HepG2 (cell line): Measurements from ENCODE around the gene SLC4A7. TPM values are rescaled to one million over a fixed set of nuclear protein-coding genes. Genes with fewer than 3 reads are reported as not detected.

Source experiments
- ATAC-seq: fragments of 200-7000 bp; cut with Tn5 transposase; 3 replicates; pipeline ENCODE4 v1.9.1; 2020; ENCODE audit warnings: mild to moderate bottlenecking, moderate library complexity
- BruUV-seq: library from RNA; stranded (reverse); fragments of 400-500 nt; replicated peaks from 2 replicates; lab custom pipeline; 2021; lab: Mats Ljungman, UMichigan
- CTCF ChIA-PET: fragments of 300-600 bp; formaldehyde crosslinking; extraction: SDS; loops from one replicate; lab custom pipeline; 2021; ENCODE audit warnings: low total read pairs, inconsistent platforms, low intra/inter-chr PET ratio; lab: Yijun Ruan, JAX
- POLR2A ChIA-PET: fragments of 350-600 bp; sonication (Branson Sonifier 250); formaldehyde crosslinking; loops from one replicate; lab custom pipeline; 2020; ENCODE audit warnings: antibody characterized with exemption, inconsistent platforms; lab: Yijun Ruan, JAX
- DNase-seq: peaks from one replicate; pipeline ENCODE4 v3.0.0-alpha.2; 2015; ENCODE audit warnings: low spot score
- FAIRE-seq: peaks from 3 replicates; lab custom pipeline; 2011; peaks lifted over from hg19 to GRCh38; lab: Jason Lieb, UNC
- H2AFZ ChIP-seq: one replicate; pipeline ENCODE4 v1.6.1; 2011; ENCODE audit warnings: low read length, inconsistent platforms
- H3K27ac ChIP-seq: fragments of 300-600 bp; 3 replicates; pipeline ENCODE4 v1.8.0; 2011; ENCODE audit warnings: mixed run types, mild to moderate bottlenecking, mixed read lengths, low read length, inconsistent platforms; ENCODE audit not compliant: insufficient read depth; ENCODE audit errors: extremely low read length
- H3K27me3 ChIP-seq, 2 experiments: fragments of 200-600 bp in 1 of 2; 2 replicates in 1 of 2; 3 replicates in 1 of 2; pipeline versions ENCODE4 v1.6.0 to v1.8.0; 2011; ENCODE audit warnings: low read length in 2 of 2, mild to moderate bottlenecking in 2 of 2, moderate library complexity in 2 of 2, inconsistent platforms in 1 of 2; ENCODE audit not compliant: insufficient read depth in 2 of 2, control insufficient read depth in 1 of 2
- H3K36me3 ChIP-seq, 2 experiments: fragments of 200-600 bp in 1 of 2; replicated peaks in 1 of 2; 2 replicates in 1 of 2; 3 replicates in 1 of 2; pipeline versions ENCODE4 v1.5.1 to v1.8.0; 2011; ENCODE audit warnings: low read length in 2 of 2, inconsistent platforms in 1 of 2; ENCODE audit not compliant: insufficient read depth in 2 of 2, control insufficient read depth in 1 of 2
- H3K4me1 ChIP-seq: 2 replicates; pipeline ENCODE4 v1.5.1; 2012; ENCODE audit warnings: low read length, inconsistent platforms; ENCODE audit not compliant: insufficient read depth
- H3K4me2 ChIP-seq: 2 replicates; pipeline ENCODE4 v1.6.0; 2011; ENCODE audit warnings: low read depth, low read length, inconsistent platforms
- H3K4me3 ChIP-seq, 3 experiments: fragments of 200-600 bp in 1 of 3; sonication (generic), shearing (Covaris generic) in 1 of 3; replicated peaks in 1 of 3; 2 replicates each; pipeline ENCODE4 v1.5.1; 2011 to 2016; ENCODE audit warnings: low read length in 3 of 3, inconsistent platforms in 2 of 3, low read depth in 2 of 3, mild to moderate bottlenecking in 2 of 3, control low read depth in 1 of 3, mixed read lengths in 1 of 3; ENCODE audit not compliant: insufficient read depth in 1 of 3
- H3K79me2 ChIP-seq: one replicate; pipeline ENCODE4 v1.6.1; 2011; ENCODE audit warnings: low read length, inconsistent platforms; ENCODE audit not compliant: insufficient read depth
- H3K9ac ChIP-seq: 2 replicates; pipeline ENCODE4 v1.6.0; 2011; ENCODE audit warnings: mild to moderate bottlenecking, low read depth, low read length, inconsistent platforms; ENCODE audit not compliant: insufficient read depth
- H3K9me3 ChIP-seq: 2 replicates; pipeline ENCODE4 v1.5.1; 2012; ENCODE audit warnings: mild to moderate bottlenecking, low read length
- H4K20me1 ChIP-seq: 2 replicates; pipeline ENCODE4 v1.6.0; 2011; ENCODE audit warnings: inconsistent platforms, mild to moderate bottlenecking, low read length, moderate library complexity; ENCODE audit not compliant: insufficient read depth
- FOSL1 ChIP-seq: sonication (generic); formaldehyde crosslinking; IDR thresholded peaks from 2 replicates; pipeline ENCODE4 v1.9.0; 2021; ENCODE audit warnings: missing genetic modification reagents, borderline replicate concordance
- HNRNPK ChIP-seq: fragments of 200-400 bp; formaldehyde crosslinking; IDR thresholded peaks from 2 replicates; pipeline ENCODE4 v1.6.1; 2018; ENCODE audit warnings: low read length, low read depth, moderate library complexity, mild to moderate bottlenecking; ENCODE audit not compliant: poor library complexity, severe bottlenecking
- KLF6 ChIP-seq: IDR thresholded peaks from 2 replicates; pipeline ENCODE4 v1.8.0; 2016; ENCODE audit warnings: missing biosample characterization, missing genetic modification reagents
- KMT2A ChIP-seq: sonication (generic); formaldehyde crosslinking; IDR thresholded peaks from 2 replicates; pipeline ENCODE4 v1.4.0; 2020; ENCODE audit warnings: missing genetic modification reagents
- PATZ1 ChIP-seq: sonication (generic); formaldehyde crosslinking; IDR thresholded peaks from 2 replicates; pipeline ENCODE4 v1.4.0; 2020; ENCODE audit warnings: missing genetic modification reagents
- RNF219 ChIP-seq: sonication (generic); formaldehyde crosslinking; IDR thresholded peaks from 2 replicates; pipeline ENCODE4 v1.5.0; 2020; ENCODE audit warnings: mild to moderate bottlenecking, missing genetic modification reagents
- RXRB ChIP-seq: IDR thresholded peaks from 2 replicates; pipeline ENCODE4 v1.6.1; 2016; ENCODE audit warnings: borderline replicate concordance, missing genetic modification reagents, missing compliant biosample characterization
- ZBTB21 ChIP-seq: sonication (generic); formaldehyde crosslinking; IDR thresholded peaks from 2 replicates; pipeline ENCODE4 v1.4.0; 2020; ENCODE audit warnings: missing genetic modification reagents
- ZFP36L1 ChIP-seq: sonication (generic); formaldehyde crosslinking; IDR thresholded peaks from 2 replicates; pipeline ENCODE4 v1.8.0; 2022; ENCODE audit warnings: mild to moderate bottlenecking, missing genetic modification reagents, moderate library complexity
- ZFYVE20 ChIP-seq: sonication (generic); formaldehyde crosslinking; IDR thresholded peaks from 2 replicates; pipeline ENCODE4 v1.8.0; 2023; ENCODE audit warnings: low read depth, mild to moderate bottlenecking, moderate library complexity, missing genetic modification reagents, borderline replicate concordance
- ZNF138 ChIP-seq: sonication (generic); formaldehyde crosslinking; IDR thresholded peaks from 2 replicates; pipeline ENCODE4 v1.5.0; 2020; ENCODE audit warnings: mild to moderate bottlenecking, low read depth, missing genetic modification reagents
- ZNF460 ChIP-seq: sonication (generic); formaldehyde crosslinking; IDR thresholded peaks from 2 replicates; pipeline ENCODE4 v1.5.1; 2020; ENCODE audit warnings: missing genetic modification reagents, mild to moderate bottlenecking, borderline replicate concordance
- ZNF547 ChIP-seq: sonication (generic); formaldehyde crosslinking; IDR thresholded peaks from 2 replicates; pipeline ENCODE4 v1.5.1; 2020; ENCODE audit warnings: mild to moderate bottlenecking, missing genetic modification reagents
- WGBS: methylation state at CpG from one replicate; pipeline ENCODE4 v1.1.6; 2017; ENCODE audit warnings: low lambda C conversion rate; 5-methylcytosine and 5-hydroxymethylcytosine counted together
- in situ Hi-C: cut with HindIII; loops from 2 replicates; pipeline ENCODE4 v1.10.0; 2017; ENCODE audit warnings: low pct_unique_long_range_greater_than_20kb; ENCODE audit not compliant: extremely low pct_ligation_motif_present
- intact Hi-C: fragments of 100-400 bp; cut with micrococcal nuclease; formaldehyde crosslinking; loops from one replicate; pipeline ENCODE4 v1.10.0; 2022; ENCODE audit not compliant: unreplicated experiment
- polyA plus RNA-seq, 8 experiments: library from polyadenylated mRNA; depleted of rRNA in 3 of 8; stranded (reverse) in 7 of 8; unstranded in 1 of 8; fragments of >200 nt; fragmentation: Illumina TruSeq in 4 of 8; extraction: Trizol in 4 of 8; gene quantifications; 2 replicates each; pipeline versions ENCODE4 v1.2.1 to v1.2.3, GENCODE V29; 2011 to 2016; ENCODE audit warnings: low read depth in 4 of 8, missing spikeins in 1 of 8, mixed read lengths in 1 of 8; ENCODE audit not compliant: insufficient read depth in 1 of 8
- total RNA-seq, 5 experiments: library from RNA; depleted of rRNA; stranded (reverse); fragments of >200 nt; fragmentation: Illumina TruSeq; extraction: Trizol; gene quantifications; 2 replicates each; pipeline ENCODE4 v1.2.3, GENCODE V29; 2016; ENCODE audit warnings: low read depth in 1 of 5
- TF ChIP-seq, protein P1 (sequence below): sonication (generic); formaldehyde crosslinking; IDR thresholded peaks from 2 replicates; pipeline ENCODE4 v1.5.1; 2020; ENCODE audit warnings: mild to moderate bottlenecking, missing genetic modification reagents, moderate library complexity
- TF ChIP-seq, protein P2 (sequence below): IDR thresholded peaks from 2 replicates; pipeline ENCODE4 v1.6.1; 2016; ENCODE audit warnings: missing biosample characterization, missing genetic modification reagents, low read depth

Gene SLC4A7
- total and polyA plus RNA-seq, 2 of the 13 experiments (the other 11 are each of a cell fraction or from before 2014, with no cell fraction given) = 16.4 to 43.8 TPM

DNA sequence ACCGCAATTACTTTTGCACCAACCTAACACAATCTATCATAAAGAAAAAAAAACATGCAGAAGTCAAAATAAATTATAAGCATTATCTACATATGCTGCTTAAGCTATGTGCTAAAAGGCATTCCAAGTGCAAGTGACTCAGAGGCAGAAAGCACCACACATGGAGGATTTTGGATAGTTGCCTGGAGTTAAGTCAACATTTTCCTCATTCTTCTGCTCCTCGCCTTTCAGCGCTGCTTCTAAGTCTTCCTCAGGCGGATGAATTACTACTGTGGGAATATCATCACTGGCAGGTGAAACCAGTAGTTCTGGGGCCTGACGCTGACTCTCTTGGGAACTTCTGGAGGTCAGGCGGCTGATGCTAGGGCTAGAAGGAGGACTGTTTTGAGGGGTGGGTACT lies 53.1 kb downstream of the SLC4A7 start:
- H4K20me1 ChIP-seq = no peaks in the 10 kb centered on the region
- ChIA-PET CTCF (no interaction called here), POLR2A (no interaction called here)
- no peak overlapping the region for H2AFZ ChIP-seq
- ATAC-seq (no peak), DNase-seq (no peak), FAIRE-seq (no peak)
- no peak overlapping the region for H3K4me2 ChIP-seq
- H3K9me3 ChIP-seq = no peaks in the 10 kb centered on the region
- in situ Hi-C loops = no loop called here
- H3K27ac ChIP-seq = no peak overlapping the region
- BruUV-seq = no TSS peak
- H3K27me3 ChIP-seq = no peaks in the 10 kb centered on the region
- no peaks in the 10 kb centered on the region for H3K4me1 ChIP-seq
- H3K79me2 ChIP-seq = no peaks in the 10 kb centered on the region
- intact Hi-C loops = no loop called here
- 96% methylated on average over 6 of the region's 6 CpGs for WGBS
- no peak overlapping the region for H3K9ac ChIP-seq
- peaks cover 18 to 45% of the 10 kb centered on the region in 2 experiments for H3K36me3 ChIP-seq
- no peak overlapping the region for H3K4me3 ChIP-seq
- TF ChIP-seq KLF6 (no peak), ZBTB21 (CRISPR knock-in tag) (no peak), ZFYVE20 (CRISPR knock-in tag) (no peak), ZNF547 (CRISPR knock-in tag) (no peak), FOSL1 (no peak), PATZ1 (CRISPR knock-in tag) (no peak), RXRB (CRISPR knock-in tag) (no peak), ZNF460 (no peak), RNF219 (no peak), ZNF138 (CRISPR knock-in tag) (no peak), HNRNPK (no peak), KMT2A (CRISPR knock-in tag) (no peak), ZFP36L1 (no peak)
- TF ChIP-seq, protein P1, sequence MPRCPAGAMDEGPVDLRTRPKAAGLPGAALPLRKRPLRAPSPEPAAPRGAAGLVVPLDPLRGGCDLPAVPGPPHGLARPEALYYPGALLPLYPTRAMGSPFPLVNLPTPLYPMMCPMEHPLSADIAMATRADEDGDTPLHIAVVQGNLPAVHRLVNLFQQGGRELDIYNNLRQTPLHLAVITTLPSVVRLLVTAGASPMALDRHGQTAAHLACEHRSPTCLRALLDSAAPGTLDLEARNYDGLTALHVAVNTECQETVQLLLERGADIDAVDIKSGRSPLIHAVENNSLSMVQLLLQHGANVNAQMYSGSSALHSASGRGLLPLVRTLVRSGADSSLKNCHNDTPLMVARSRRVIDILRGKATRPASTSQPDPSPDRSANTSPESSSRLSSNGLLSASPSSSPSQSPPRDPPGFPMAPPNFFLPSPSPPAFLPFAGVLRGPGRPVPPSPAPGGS (CRISPR knock-in tag) = no peak
- TF ChIP-seq, protein P2, sequence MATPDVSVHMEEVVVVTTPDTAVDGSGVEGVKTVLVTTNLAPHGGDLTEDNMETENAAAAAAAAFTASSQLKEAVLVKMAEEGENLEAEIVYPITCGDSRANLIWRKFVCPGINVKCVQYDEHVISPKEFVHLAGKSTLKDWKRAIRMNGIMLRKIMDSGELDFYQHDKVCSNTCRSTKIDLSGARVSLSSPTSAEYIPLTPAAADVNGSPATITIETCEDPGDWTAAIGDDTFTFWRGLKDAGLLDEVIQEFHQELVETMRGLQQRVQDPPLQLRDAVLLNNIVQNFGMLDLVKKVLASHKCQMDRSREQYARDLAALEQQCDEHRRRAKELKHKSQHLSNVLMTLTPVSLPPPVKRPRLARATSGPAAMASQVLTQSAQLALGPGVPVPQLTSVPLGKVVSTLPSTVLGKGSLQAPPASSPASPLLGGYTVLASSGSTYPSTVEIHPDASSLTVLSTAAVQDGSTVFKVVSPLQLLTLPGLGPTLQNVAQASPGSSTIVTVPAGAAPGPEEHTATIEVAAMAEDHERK (CRISPR knock-in tag) = no peak
